ENCODE measurements around the gene PGC. TPM values are rescaled to one million over a fixed set of nuclear protein-coding genes. Genes with fewer than 3 reads are reported as not detected.

PGC gene
- total RNA-seq, 4 donors from 2014 or later, result not detected

GRCh38 chr6:41712651-41713103 lies 34.5 kb downstream of the PGC start:
- intact Hi-C loops (cut with DNase I), result no loop called here
- Histone ChIP-seq H3K36me3 (no peaks in the 10 kb centered on the region), H3K27ac (peak overlapping the region; percentile 90 to 99 (median 97)), H3K27me3 (no peaks in the 10 kb centered on the region), H3K4me1 (peaks cover 79 to 91% of the 10 kb centered on the region in 2 donors), H3K9me3 (no peaks in the 10 kb centered on the region), H3K4me3 (replicated peaks in 1 of 3) (no peak overlapping the region)
- TF ChIP-seq, protein P1, sequence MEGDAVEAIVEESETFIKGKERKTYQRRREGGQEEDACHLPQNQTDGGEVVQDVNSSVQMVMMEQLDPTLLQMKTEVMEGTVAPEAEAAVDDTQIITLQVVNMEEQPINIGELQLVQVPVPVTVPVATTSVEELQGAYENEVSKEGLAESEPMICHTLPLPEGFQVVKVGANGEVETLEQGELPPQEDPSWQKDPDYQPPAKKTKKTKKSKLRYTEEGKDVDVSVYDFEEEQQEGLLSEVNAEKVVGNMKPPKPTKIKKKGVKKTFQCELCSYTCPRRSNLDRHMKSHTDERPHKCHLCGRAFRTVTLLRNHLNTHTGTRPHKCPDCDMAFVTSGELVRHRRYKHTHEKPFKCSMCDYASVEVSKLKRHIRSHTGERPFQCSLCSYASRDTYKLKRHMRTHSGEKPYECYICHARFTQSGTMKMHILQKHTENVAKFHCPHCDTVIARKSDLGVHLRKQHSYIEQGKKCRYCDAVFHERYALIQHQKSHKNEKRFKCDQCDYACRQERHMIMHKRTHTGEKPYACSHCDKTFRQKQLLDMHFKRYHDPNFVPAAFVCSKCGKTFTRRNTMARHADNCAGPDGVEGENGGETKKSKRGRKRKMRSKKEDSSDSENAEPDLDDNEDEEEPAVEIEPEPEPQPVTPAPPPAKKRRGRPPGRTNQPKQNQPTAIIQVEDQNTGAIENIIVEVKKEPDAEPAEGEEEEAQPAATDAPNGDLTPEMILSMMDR (IDR thresholded peaks at IDR 0.05), result peak in 2 of 6 experiments; percentile 32 to 37
- TF ChIP-seq POLR2A (IDR thresholded peaks at IDR 0.05), result peak in 1 of 2 donors; percentile 39
- peak; percentile 99 for DNase-seq
- 17 to 34% methylated on average over 8 of the region's 10 CpGs for WGBS, 2 donors

DNA sequence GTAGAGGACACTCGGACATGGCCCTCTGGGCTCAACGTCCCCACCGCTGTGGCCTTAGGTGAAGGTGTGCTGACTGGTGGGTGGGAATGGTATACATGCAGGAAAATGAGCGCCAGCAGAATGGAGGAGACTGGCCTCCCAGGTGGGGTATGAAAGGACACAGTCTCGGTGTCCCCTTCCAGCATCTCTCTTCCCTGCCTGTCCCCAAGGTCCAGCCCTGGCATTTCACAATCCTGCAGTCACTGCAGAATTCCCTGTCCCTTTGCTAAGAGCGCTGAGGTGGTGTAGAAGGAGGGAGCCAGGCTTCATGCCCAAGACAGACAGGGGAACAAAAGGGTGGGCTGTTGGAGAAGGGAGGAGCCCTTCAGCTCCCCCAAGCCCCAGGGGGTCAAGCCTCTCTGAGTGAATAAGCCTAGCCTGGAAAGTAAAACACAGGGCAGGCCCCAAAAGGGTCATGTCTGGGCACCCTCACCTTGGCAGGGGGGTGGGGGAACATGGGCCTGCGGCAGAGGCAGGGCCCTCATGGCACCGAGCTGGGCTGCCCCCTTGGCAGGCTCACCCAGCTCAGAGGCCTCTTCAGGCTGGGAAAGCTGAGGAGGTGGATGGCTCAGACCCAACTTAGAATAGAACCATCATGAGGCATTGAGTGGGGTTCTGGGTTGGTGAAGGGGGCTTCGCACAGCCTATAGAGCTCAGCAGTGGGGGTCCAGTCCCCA lies 35.7 kb downstream of the PGC start:
- intact Hi-C loops (cut with DNase I), result no loop called here
- TF ChIP-seq POLR2A (IDR thresholded peaks at IDR 0.05), result no peak
- TF ChIP-seq, protein P1 (IDR thresholded peaks at IDR 0.05), result no peak
- peak; percentile 57 to 61 for DNase-seq
- 63 to 64% methylated on average over 8 to 9 of the region's 9 CpGs for WGBS, 2 donors
- Histone ChIP-seq H3K27me3 (no peaks in the 10 kb centered on the region), H3K4me3 (replicated peaks in 1 of 3) (no peak overlapping the region), H3K36me3 (no peaks in the 10 kb centered on the region), H3K27ac (peak overlapping the region; percentile 90 to 99 (median 97)), H3K9me3 (no peaks in the 10 kb centered on the region), H3K4me1 (peaks cover 77 to 91% of the 10 kb centered on the region in 2 donors)

DNA sequence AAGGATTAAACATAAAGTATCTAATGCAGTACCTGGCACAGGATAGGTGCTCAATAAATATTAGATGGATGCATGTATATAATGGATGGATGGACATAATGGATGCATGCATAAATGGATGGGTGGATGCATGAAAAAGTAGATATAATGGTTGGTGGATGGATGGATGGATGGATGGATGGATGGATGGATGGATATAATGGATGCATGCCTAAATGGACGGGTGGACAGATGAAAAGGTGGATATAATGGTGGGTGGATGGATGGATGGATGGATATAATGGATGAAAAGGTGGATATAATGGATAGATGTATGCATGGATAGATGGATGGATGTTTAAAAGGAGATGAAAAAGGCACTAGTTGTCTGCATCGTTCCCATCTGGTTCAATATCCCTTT lies 37.8 kb downstream of the PGC start:
- no peak for TF ChIP-seq POLR2A (IDR thresholded peaks at IDR 0.05)
- TF ChIP-seq, protein P1 (IDR thresholded peaks at IDR 0.05), result no peak
- Histone ChIP-seq H3K9me3 (no peaks in the 10 kb centered on the region), H3K36me3 (no peaks in the 10 kb centered on the region), H3K4me1 (peaks cover 74 to 91% of the 10 kb centered on the region in 2 donors), H3K27me3 (no peaks in the 10 kb centered on the region), H3K4me3 (replicated peaks in 1 of 3) (no peak overlapping the region), H3K27ac (no peak overlapping the region)
- 86 to 93% methylated on average over 2 of the region's 2 CpGs for WGBS, 2 donors
- intact Hi-C loops (cut with DNase I), result loop anchor here (10.0 kb wide), 1 partner anchor 65 kb away; the partner anchor contains the start of gene FRS3
- no peak for DNase-seq

DNA sequence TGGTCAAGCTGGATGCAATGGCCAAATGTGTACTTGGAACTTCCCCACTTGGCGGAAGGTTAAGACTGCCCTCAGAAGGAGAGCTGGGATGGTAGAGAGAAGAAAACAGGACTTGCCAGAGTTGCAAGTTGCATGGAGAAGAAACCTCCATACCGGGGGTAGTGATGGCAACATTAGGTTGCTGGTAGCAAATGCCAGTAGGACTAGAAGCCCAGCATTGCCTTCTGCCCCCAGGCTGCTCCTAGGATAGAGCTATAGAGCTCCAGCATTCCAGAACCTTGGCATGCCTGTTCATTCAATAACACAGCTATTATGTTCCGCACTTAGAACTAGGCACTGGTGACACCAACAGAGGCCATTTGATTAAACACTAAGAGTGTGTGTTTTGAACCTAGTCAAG lies 38.3 kb downstream of the PGC start:
- TF ChIP-seq POLR2A (IDR thresholded peaks at IDR 0.05), result no peak
- TF ChIP-seq, protein P1 (IDR thresholded peaks at IDR 0.05), result no peak
- Histone ChIP-seq H3K27ac (peak overlapping the region in 2 of 3 donors; percentile 94 to 95), H3K9me3 (no peaks in the 10 kb centered on the region), H3K4me1 (peaks cover 69 to 91% of the 10 kb centered on the region in 2 donors), H3K27me3 (no peaks in the 10 kb centered on the region), H3K36me3 (no peaks in the 10 kb centered on the region), H3K4me3 (replicated peaks in 1 of 3) (no peak overlapping the region)
- intact Hi-C loops (cut with DNase I), result loop anchor here (10.0 kb wide), 1 partner anchor 66 kb away; the partner anchor contains the start of gene FRS3
- no peak for DNase-seq
- WGBS, 2 donors, result 91 to 96% methylated on average over 3 of the region's 3 CpGs

Measured in thyroid gland (tissue), 4 donors.